Testis (tissue), 2 donors: ENCODE data around the gene ENKD1.

Experiments used
- CTCF ChIP-seq, 3 experiments: fragments of 450-650 bp in 2 of 3; fragments of 200-600 bp in 1 of 3; sonication (generic) in 1 of 3; IDR thresholded peaks; one replicate each; pipeline ENCODE4 v1.5.1; 2016 to 2019; ENCODE audit warnings: antibody characterized with exemption in 3 of 3, mild to moderate bottlenecking in 2 of 3, moderate library complexity in 1 of 3
- POLR2A ChIP-seq: fragments of 450-650 bp; IDR thresholded peaks from one replicate; pipeline ENCODE4 v1.6.1; 2017; ENCODE audit warnings: antibody characterized with exemption, mild to moderate bottlenecking, moderate library complexity

DNA sequence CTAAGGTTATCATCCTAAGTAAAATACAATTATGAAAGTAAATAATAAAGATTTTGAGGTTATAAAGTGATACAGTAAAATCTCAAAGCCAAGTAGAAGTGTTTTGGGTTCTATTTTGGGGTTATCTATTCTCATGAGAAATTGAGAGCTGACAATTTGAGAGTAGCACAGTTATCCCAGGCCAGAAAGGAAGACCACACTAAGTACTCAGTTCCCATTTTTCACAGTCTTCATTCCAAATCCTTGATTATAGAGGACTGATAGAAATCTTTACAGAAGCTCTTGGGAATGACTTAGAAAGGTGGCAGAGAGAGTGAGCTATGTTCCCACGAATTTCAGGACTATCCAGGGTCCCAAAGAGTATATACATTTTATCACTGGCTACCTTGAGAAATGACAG lies 48.0 kb upstream of the ENKD1 start:
- TF ChIP-seq CTCF (IDR thresholded peaks at IDR 0.05): no peak
- no peak for TF ChIP-seq POLR2A
